ENCODE results near the gene ZNF454. TPM values are rescaled to one million over a fixed set of nuclear protein-coding genes. Genes with fewer than 3 reads are reported as not detected.

ZNF454 gene
- total and polyA plus RNA-seq, 2 donors (not counting 1 experiment from before 2014, with no cell fraction given): 0.22 TPM; not detected in 1

GRCh38 chr5:178988436-178989220 is 47.6 kb downstream of the ZNF454 start:
- peaks cover 0 to 83% (median 4%) of the 10 kb centered on the region in 3 donors for H3K9me3 ChIP-seq (ENCODE audit: control extremely low read depth in 1 of 3, control insufficient read depth in 2 of 3, insufficient read depth in 1 of 3, low read length in 2 of 3)
- WGBS (ENCODE audit: insufficient coverage): 96% methylated on average over 27 of the region's 27 CpGs
- Mint-ChIP-seq H3K9me3 (ENCODE audit: insufficient read depth) (peaks cover 7% of the 10 kb centered on the region), H3K4me1 (no peaks in the 10 kb centered on the region), H3K27ac (no peak overlapping the region), H3K4me3 (no peak overlapping the region), H3K27me3 (peaks cover 12% of the 10 kb centered on the region)
- H3K4me1 ChIP-seq (ENCODE audit: control insufficient read depth in 2 of 2, insufficient read depth in 2 of 2, low read length in 2 of 2): no peaks in the 10 kb centered on the region
- no peaks in the 10 kb centered on the region for H3K36me3 ChIP-seq (replicated peaks in 1 of 2; ENCODE audit: control extremely low read depth in 1 of 2, control insufficient read depth in 1 of 2, extremely low read depth in 1 of 2, insufficient read depth in 2 of 2, low read length in 1 of 2)
- intact Hi-C loops (cut with micrococcal nuclease): no loop called here
- no peak overlapping the region for H3K9ac ChIP-seq (ENCODE audit: low read length)
- no peak overlapping the region for H2AFZ ChIP-seq (ENCODE audit: insufficient read depth, low read depth, low read length, poor library complexity, severe bottlenecking)
- no peaks in the 10 kb centered on the region for H4K20me1 ChIP-seq (ENCODE audit: control insufficient read depth, insufficient read depth, low read length, poor library complexity, severe bottlenecking)
- H3K4me3 ChIP-seq (ENCODE audit: control extremely low read depth in 1 of 5, extremely low read depth in 1 of 5, insufficient read depth in 1 of 5, low read depth in 2 of 5, low read length in 4 of 5): no peak overlapping the region
- DNase-seq (no peak), ATAC-seq (ENCODE audit: low read depth) (no peak)
- H3K4me2 ChIP-seq (replicated peaks; ENCODE audit: low read depth, low read length, poor library complexity, severe bottlenecking): no peak overlapping the region
- TF ChIP-seq EZH2 (IDR thresholded peaks at IDR 0.05; ENCODE audit: borderline replicate concordance, insufficient read depth, low read depth, low read length, poor library complexity, severe bottlenecking) (no peak), CTCF (IDR thresholded peaks at IDR 0.05) (no peak)
- peaks cover 0 to 10% (median 0%) of the 10 kb centered on the region in 4 experiments for H3K27me3 ChIP-seq (replicated peaks in 1 of 4; ENCODE audit: control extremely low read depth in 1 of 4, control insufficient read depth in 3 of 4, insufficient read depth in 4 of 4, low read length in 3 of 4)
- no peaks in the 10 kb centered on the region for H3K79me2 ChIP-seq (ENCODE audit: control insufficient read depth, insufficient read depth, low read length)
- ChIA-PET POLR2A (no interaction called here), CTCF (no interaction called here)
- no peak overlapping the region for H3K27ac ChIP-seq (ENCODE audit: low read length in 2 of 2)

- peaks cover 0 to 14% (median 0%) of the 10 kb centered on the region in 4 experiments for H3K27me3 ChIP-seq (replicated peaks in 1 of 4; ENCODE audit: control extremely low read depth in 1 of 4, control insufficient read depth in 3 of 4, insufficient read depth in 4 of 4, low read length in 3 of 4)
- peaks cover 0 to 82% (median 4%) of the 10 kb centered on the region in 3 donors for H3K9me3 ChIP-seq (ENCODE audit: control extremely low read depth in 1 of 3, control insufficient read depth in 2 of 3, insufficient read depth in 1 of 3, low read length in 2 of 3)
- WGBS (ENCODE audit: insufficient coverage): 97% methylated on average over 7 of the region's 7 CpGs
- ATAC-seq (ENCODE audit: low read depth): no peak
- TF ChIP-seq EZH2 (IDR thresholded peaks at IDR 0.05; ENCODE audit: borderline replicate concordance, insufficient read depth, low read depth, low read length, poor library complexity, severe bottlenecking) (no peak), CTCF (IDR thresholded peaks at IDR 0.05) (no peak)
- H3K4me1 Mint-ChIP-seq: no peaks in the 10 kb centered on the region
- H3K4me1 ChIP-seq (ENCODE audit: control insufficient read depth in 2 of 2, insufficient read depth in 2 of 2, low read length in 2 of 2): no peaks in the 10 kb centered on the region
- H3K4me3 Mint-ChIP-seq: no peak overlapping the region
- peaks cover 16% of the 10 kb centered on the region for H3K27me3 Mint-ChIP-seq
- H3K79me2 ChIP-seq (ENCODE audit: control insufficient read depth, insufficient read depth, low read length): no peaks in the 10 kb centered on the region
- H3K27ac ChIP-seq (ENCODE audit: low read length in 2 of 2): no peak overlapping the region
- no peaks in the 10 kb centered on the region for H3K36me3 ChIP-seq (replicated peaks in 1 of 2; ENCODE audit: control extremely low read depth in 1 of 2, control insufficient read depth in 1 of 2, extremely low read depth in 1 of 2, insufficient read depth in 2 of 2, low read length in 1 of 2)
- no peak for DNase-seq
- peaks cover 7% of the 10 kb centered on the region for H3K9me3 Mint-ChIP-seq (ENCODE audit: insufficient read depth)
- intact Hi-C loops (cut with micrococcal nuclease): no loop called here
- CTCF ChIA-PET: no interaction called here
- H3K27ac Mint-ChIP-seq: no peak overlapping the region
- H3K9ac ChIP-seq (ENCODE audit: low read length): no peak overlapping the region
- H3K4me2 ChIP-seq (replicated peaks; ENCODE audit: low read depth, low read length, poor library complexity, severe bottlenecking): no peak overlapping the region
- H2AFZ ChIP-seq (ENCODE audit: insufficient read depth, low read depth, low read length, poor library complexity, severe bottlenecking): no peak overlapping the region
- no peaks in the 10 kb centered on the region for H4K20me1 ChIP-seq (ENCODE audit: control insufficient read depth, insufficient read depth, low read length, poor library complexity, severe bottlenecking)
- no peak overlapping the region for H3K4me3 ChIP-seq (ENCODE audit: control extremely low read depth in 1 of 5, extremely low read depth in 1 of 5, insufficient read depth in 1 of 5, low read depth in 2 of 5, low read length in 4 of 5)
- POLR2A ChIA-PET: no interaction called here
Observed at GRCh38 chr5:178989311-178989710, 48.3 kb downstream of the ZNF454 start.
